Fibroblast of skin of right biceps (primary cell): ENCODE results near the gene HDAC6.
"Not testable (repeated sequence)": the region's sequence is repeated elsewhere in the genome, so short reads cannot be mapped to it uniquely, and the experiment has no call there.

Experiments
- DNase-seq: peaks from one replicate; pipeline ENCODE4 v3.0.0-alpha.2; 2013

The HDAC6 gene

DNA sequence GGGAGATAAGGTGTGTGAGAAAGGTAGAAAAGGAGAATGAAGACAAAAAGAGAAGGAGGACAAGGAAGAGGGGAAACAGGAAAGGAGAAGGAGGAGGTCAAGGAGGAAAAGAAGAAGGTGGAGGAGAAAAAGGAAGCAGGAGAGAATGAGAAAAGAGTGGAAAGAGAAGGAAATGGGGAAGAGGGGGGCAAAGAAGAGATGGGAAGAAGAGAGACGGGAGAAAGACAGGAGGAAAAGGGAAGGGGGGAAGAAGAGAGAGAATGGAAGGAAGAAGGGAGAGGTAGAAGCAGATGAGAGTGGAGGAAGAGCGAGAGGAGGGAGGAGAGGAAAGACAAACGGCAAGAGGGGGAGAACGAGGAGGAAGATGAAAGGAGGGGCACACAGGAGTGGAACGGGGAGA is 11.4 kb upstream of the HDAC6 start:
- DNase-seq = no peak

DNA sequence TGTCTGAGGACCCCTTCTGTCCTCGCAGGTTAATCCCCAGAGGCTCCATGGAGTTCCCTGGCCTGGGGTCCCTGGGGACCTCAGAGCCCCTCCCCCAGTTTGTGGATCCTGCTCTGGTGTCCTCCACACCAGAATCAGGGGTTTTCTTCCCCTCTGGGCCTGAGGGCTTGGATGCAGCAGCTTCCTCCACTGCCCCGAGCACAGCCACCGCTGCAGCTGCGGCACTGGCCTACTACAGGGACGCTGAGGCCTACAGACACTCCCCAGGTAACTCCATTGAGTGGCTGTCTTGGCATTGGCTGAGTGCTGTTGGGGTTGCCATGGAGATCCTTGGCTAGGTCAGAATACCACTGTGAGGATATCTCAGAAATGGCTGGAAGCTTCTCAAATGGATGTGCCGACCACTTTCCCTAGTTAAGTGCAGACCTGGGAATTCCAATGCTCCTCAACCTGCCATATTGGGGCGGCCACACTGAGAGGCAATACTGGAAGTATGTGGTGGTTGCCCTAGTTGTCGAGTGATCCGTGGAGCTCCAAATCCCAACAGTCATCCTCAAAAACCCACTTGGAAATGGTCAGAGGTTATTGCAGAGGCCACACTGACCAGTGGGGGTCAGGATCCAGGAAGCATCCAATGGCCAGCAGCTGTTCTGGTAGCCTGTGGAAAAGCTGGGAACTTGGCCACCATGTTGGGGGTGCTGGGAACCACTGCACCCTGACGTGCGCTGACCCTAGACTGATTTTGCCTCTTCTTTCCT is 10.6 kb upstream of the HDAC6 start:
- DNase-seq = no peak

GRCh38 chrX:48792219-48792618 is 9.6 kb upstream of the HDAC6 start:
- no peak for DNase-seq

DNA sequence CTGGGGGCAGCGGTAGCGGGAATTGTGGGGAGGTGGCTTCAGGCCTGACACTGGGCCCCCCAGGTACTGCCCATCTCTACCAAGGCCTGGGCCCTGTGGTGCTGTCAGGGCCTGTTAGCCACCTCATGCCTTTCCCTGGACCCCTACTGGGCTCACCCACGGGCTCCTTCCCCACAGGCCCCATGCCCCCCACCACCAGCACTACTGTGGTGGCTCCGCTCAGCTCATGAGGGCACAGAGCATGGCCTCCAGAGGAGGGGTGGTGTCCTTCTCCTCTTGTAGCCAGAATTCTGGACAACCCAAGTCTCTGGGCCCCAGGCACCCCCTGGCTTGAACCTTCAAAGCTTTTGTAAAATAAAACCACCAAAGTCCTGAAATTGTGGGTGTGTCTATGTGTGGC is 7.9 kb upstream of the HDAC6 start:
- no peak for DNase-seq

DNA sequence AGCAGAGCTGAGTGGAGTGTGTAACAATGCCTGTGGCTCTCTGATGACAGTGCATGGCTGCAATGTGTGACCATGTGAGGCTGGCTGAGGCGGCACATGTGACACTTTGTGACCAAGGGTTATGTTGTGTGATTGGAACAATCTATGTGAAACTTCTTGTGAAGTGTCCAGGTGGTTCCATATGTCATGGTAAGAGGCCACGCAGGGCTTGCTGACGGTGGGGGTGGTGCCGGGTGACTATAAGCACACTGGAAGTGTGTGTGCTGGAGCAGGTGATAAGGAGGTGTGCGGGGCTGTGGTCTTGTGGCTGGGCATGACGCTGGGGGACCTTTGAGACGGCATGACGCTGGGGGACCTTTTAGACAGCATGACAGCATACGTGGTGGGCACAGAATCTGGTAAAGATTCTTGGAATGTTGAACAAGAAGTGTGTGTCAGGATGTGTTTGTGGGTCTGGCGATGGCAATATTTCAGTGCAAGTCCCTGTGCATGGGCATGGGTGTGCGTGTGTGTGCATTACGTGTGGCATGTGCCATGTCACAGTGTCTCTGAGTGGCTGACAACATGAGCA is 7.4 kb upstream of the HDAC6 start:
- DNase-seq = no peak

DNA sequence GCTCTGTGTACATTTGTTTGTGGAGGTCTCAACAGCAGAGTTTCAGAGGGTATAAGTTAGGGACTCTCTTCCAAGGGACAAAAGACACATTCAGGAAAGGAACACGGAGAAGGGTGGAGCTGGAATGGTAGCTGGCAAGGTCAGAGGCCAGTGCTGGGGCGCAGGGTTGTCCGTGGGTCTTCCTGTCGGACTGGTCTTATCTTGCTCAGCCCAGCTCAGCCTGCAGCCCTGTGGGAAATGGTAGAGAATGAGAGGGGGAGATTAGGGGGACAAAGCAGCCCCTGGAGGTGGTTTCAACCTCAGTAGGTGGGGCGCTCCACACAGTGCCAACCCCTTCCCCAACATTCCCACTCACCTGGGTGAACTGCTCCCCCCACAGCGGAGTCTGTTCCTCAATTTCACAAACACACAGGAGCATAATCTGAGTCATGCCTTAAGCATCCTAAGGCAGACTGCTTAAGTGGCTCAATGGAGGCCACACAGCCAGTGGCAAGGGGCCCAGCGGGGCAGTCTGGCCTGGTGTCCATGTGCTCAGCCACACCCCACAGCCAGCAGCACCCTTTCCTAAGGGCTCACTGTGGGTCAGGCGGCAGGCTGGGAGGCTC is 6.9 kb upstream of the HDAC6 start:
- DNase-seq = peak; percentile 47

DNA sequence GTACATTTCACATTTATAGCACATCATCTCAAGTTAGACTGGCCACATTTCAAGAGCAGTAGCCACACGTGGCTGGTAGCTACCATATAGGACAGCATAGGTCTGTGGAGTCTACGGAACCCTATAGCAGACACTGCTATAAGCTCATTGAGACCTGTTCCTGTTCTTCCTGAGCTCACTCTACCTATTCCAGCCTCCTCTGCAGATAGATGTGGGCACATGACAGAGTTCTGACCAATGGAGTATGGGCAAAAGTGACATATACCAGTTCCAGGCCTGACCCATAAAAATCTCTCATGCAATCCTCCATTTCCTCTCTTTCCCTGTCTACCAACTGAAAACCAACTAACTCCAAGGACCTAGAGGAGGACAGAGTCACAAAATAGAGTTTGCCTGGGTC is 3.5 kb upstream of the HDAC6 start:
- DNase-seq = no peak

DNA sequence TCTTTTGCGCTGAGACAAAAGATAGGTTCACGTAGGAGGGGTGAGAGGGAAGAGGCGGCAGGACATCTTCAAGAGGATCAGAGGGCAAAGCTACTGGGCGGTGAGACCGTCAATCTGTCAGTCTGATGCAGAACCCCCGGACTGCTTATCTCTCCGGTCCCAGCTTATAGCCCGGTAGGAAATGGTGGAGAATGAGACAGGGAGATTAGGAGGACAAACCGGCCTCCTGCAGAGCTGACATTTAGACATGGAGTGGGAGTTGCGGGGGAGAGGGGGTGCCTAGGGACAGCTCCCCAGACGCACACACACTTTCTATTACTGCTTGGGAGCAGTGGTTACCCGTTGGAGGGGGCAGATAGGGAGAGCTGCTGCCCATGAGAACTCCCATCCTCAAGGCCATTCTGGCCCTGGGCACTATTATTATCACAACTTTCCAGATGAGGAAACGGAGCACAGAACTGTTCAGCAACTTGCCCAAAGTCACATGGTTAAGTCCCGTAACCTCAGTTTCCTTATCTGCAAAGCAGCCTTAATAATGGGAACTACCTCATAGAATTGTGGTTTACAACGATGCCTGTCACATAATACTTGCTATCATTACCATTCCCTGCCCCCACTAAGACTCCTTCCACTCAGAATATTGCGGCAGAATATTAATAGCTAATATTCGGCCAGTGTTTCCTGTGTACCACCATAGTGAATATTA is 1.1 kb upstream of the HDAC6 start:
- no peak for DNase-seq

GRCh38 chrX:48802089-48802904 is 430 bp downstream of the HDAC6 start:
- peak; percentile 81 for DNase-seq

DNA sequence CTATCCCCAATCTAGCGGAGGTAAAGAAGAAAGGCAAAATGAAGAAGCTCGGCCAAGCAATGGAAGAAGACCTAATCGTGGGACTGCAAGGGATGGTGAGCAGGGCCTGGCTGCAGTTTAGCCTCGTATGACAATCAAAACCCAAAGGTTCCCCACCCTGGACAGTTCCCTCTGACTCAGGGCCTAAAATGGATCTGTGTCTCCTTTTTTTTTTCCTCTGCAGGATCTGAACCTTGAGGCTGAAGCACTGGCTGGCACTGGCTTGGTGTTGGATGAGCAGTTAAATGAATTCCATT is 986 bp downstream of the HDAC6 start:
- no peak for DNase-seq

GRCh38 chrX:48806081-48806480 is 4.2 kb downstream of the HDAC6 start:
- no peak for DNase-seq

GRCh38 chrX:48813644-48814043 is 11.8 kb downstream of the HDAC6 start:
- DNase-seq = no peak

DNA sequence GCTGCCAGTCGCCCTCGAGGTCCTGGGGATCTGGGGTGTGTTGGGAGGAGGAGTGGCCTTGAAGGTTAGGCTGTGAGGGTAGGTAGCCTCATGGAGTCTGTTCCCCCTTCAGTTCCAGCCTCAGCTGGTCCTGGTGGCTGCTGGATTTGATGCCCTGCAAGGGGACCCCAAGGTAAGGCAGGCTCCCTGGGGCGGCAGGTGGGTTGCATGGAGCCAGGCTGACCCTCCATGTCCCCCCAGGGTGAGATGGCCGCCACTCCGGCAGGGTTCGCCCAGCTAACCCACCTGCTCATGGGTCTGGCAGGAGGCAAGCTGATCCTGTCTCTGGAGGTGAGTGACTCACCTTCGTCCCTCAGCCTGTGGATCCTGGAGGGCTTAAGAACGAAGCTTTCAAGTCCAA is 12.9 kb downstream of the HDAC6 start:
- DNase-seq = no peak

DNA sequence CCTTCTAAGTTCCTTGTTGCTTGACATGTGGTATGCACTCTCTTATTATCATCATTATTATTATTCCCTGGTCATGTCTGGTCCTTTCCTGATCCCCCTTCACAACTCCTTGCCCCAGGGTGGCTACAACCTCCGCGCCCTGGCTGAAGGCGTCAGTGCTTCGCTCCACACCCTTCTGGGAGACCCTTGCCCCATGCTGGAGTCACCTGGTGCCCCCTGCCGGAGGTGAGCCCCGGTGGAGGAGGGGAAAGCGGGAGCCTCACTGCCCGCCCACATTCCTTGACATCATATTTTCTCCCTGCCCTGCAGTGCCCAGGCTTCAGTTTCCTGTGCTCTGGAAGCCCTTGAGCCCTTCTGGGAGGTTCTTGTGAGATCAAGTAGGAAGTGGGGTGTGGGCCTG is 13.4 kb downstream of the HDAC6 start:
- no peak for DNase-seq

DNA sequence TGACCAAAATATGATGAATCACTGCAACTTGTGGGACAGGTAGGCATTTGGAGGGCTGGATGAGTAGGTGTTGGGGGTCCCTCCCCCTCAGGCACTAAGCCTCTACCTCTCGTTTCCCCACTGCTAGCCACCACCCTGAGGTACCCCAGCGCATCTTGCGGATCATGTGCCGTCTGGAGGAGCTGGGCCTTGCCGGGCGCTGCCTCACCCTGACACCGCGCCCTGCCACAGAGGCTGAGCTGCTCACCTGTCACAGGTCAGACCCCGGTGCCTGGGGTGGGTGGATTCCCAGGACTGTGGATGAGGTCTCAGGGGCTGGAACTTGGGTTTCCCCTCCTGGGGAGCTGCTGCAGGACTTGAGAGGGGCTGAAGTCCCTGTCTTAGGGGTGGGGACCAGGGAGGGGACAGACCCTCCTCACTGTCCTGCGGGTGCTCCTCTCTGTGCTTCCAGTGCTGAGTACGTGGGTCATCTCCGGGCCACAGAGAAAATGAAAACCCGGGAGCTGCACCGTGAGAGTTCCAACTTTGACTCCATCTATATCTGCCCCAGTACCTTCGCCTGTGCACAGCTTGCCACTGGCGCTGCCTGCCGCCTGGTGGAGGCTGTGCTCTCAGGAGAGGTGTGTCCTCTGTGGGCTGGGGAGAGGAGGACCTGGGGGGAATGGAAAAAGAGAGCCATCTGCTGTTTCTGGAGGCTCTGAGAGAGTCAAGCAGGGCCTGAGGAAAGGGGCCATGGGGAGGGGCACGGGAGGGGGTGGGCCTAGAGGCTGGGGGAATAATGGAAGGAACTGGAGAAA is 14.3 kb downstream of the HDAC6 start:
- DNase-seq = no peak

DNA sequence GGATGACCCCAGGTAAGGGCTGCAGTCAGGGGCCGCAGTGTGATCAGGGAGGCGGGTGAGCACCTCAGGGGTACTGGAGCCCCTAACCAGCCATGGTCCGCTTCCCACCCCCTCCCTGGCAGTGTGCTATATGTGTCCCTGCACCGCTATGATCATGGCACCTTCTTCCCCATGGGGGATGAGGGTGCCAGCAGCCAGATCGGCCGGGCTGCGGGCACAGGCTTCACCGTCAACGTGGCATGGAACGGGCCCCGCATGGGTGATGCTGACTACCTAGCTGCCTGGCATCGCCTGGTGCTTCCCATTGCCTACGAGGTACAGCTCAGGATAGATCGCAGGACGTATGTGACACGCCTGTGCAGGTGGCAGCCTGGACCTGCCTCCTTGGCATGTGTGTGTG is 16.2 kb downstream of the HDAC6 start:
- DNase-seq = no peak

GRCh38 chrX:48818866-48819265 is 17.0 kb downstream of the HDAC6 start:
- no peak for DNase-seq

GRCh38 chrX:48819394-48819793 is 17.5 kb downstream of the HDAC6 start:
- DNase-seq = not testable (repeated sequence)

DNA sequence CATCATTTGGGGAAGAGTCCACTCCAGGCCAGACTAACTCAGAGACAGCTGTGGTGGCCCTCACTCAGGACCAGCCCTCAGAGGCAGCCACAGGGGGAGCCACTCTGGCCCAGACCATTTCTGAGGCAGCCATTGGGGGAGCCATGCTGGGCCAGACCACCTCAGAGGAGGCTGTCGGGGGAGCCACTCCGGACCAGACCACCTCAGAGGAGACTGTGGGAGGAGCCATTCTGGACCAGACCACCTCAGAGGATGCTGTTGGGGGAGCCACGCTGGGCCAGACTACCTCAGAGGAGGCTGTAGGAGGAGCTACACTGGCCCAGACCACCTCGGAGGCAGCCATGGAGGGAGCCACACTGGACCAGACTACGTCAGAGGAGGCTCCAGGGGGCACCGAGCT is 21.2 kb downstream of the HDAC6 start:
- DNase-seq = no peak

GRCh38 chrX:48824066-48824465 is 22.2 kb downstream of the HDAC6 start:
- DNase-seq = no peak

- DNase-seq = no peak
Measured at GRCh38 chrX:48826135-48826875, 24.4 kb downstream of the HDAC6 start, which contains the start of gene ERAS. TSS of gene ERAS (plus strand) at chrX:48826513. CDS start at chrX:48829124, 2,611 bp downstream.
